Left lobe of liver (tissue), 2 donors: Measurements from ENCODE around the gene RABAC1. TPM values are rescaled to one million over a fixed set of nuclear protein-coding genes. Genes with fewer than 3 reads are reported as not detected.
A peak's percentile ranks its signal among the peaks of the same experiment; 100 is the strongest.

Source experiments
- ATAC-seq: fragments of 200-7000 bp; cut with Tn5 transposase; one replicate; pipeline ENCODE4 v1.9.1; 2020; ENCODE audit warnings: mild to moderate bottlenecking, moderate library complexity
- DNase-seq: peaks from one replicate; pipeline ENCODE4 v3.0.0-alpha.2; 2020; ENCODE audit warnings: low spot score
- total RNA-seq: library from RNA; stranded (reverse); gene quantifications from one replicate; pipeline ENCODE4 v1.2.1, GENCODE V29; 2021
- donor health status: DM: no; HTN: no; CAD: no; lungs with moderate emphysema.
- donor health status: DM: no; HTN: yes; CAD: no.

Gene RABAC1
- total RNA-seq, 1 donor from 2014 or later, result 106 TPM

DNA sequence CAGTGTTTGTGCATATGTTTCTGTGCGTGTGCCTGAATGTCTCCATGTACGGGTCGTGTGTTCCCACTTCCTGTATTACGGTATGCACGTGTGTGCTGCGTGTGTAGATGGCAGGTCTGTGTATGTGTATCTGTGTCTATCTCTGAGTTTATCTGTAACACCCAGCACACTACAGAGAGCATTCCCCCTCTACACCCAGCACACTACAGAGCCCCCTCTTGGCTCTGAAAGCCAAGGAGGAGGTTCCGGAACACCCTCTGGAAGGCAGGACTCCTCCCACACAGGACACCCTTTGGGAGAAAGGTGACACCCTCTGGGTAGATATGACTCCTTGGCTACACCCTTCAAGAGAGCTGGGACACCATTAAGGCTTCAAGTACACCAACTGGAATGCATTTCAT is 28.8 kb downstream of the RABAC1 start:
- DNase-seq (no peak), ATAC-seq (no peak)

DNA sequence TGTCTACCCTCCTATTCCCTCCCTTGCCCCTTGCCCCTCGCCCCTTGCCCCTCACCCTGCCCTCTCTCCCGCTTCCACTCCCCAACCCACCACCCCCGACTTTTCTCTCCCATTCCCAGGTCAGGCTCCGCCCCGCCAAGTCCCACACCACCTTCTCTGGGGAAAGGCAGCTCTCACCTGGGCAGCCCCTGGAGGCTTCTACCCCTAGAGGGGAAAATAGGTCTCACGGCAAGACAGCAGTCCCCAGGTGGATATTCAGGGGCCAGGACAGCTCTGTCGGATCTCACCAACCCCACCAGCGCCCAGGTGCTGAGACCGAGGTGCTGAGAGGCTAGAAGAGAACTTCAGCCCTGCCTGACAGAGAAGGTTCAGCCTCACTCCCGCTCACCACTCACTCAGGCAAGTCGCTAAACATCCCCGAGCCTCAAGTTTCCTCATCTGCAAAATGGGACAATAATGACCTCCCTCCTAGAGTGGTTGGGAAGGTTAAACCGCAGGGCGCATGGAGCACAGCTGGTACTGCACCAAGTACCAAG is 29.5 kb downstream of the RABAC1 start:
- DNase-seq (no peak), ATAC-seq (no peak)

DNA sequence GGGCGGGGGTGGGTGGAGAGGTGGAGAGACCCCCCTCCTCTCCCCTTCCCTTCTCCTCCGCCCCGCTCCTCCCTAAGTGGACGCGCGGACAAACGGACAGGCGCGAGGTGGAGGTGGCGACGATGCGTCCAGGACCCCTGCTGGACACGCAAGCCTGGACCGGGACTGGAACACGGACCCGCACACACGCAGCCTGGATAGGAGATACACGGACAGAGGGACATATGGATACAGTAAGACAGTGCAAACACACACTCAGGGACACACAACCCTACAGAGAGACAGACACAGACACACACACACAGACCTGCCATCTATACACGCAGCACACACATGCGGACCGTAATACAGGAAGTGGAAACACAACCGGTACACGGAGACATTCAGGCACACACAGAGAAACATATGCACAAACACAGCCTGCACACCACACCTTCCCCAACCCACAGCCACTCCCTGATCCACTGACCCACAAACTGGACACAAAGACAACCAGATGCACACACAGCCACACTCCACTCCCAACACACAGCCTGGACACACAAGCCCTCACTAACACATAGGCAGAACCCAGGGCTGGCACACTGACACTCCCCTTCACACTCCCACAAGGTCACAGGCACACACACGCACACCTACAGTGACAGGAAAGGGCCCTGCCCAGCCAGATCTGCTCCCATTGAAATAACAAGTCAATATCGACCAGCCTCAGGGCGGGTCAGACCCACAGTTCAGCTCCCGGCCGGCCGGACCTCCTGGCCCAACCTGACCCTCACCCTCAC is 30.2 kb downstream of the RABAC1 start:
- ATAC-seq, result peak; percentile 59
- no peak for DNase-seq

DNA sequence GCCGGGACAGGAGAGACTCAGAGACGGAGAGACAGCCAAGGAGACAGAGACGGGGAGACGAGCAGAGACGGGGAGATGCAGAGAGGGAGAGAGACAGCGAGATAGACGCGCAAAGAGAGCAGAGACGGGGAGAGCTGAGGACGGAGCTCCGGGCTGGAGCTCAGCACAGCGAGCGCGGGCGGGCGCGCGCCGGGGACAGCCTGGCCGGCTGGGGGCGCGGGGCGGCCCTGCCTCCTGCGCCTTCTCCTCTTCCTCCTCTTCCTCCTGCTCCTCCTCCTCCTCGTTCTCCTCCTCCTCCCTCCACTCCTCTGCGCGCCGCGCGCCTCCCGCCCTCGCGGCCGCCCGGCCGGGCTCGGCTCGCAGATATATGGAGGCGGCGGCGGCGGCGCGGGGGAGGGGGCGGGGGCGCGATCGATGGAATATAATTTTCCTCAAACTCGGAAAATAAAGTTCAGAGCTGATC is 30.9 kb downstream of the RABAC1 start, which contains the start of gene ERFL:
TSS of gene ERFL (minus strand) at position 229 of the 463 bp plus-strand sequence. CDS start 15,530 bp downstream, outside the sequence.
- ATAC-seq (peak; percentile 12), DNase-seq (no peak)

DNA sequence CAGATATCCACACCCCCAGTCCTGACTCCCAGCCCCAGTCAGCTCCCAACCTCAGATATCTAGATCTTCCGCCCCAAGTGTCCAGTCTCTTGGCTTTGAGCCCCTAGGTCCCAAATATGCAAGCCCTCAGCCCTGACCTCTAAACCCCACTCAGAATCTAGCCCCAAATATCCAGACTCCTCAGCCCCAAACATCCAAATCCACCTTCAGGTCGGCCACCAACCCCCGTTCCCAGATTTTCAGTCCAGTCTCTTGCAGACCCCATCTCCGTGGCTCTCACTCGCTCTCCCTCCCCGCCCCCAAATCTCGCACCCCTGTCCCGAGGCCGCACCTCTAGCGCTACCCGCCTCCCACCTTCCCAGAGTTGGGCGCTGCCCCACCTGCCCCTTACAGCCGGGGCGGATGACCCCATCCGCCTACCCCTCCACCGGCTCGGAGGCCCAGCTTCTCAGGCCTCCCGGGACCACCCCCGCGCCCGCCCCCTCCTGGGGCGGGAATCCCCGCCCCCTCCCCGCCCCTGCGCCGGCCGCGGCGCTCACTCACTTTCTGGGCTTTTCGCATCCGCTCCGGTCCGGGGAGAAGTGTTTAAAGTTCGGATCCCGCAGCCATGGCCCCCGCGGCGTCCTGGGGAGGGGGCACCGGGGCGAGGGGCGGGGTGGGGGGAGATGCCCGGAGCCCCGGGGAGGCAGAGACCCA is 31.5 kb downstream of the RABAC1 start:
- ATAC-seq, result no peak
- no peak for DNase-seq

DNA sequence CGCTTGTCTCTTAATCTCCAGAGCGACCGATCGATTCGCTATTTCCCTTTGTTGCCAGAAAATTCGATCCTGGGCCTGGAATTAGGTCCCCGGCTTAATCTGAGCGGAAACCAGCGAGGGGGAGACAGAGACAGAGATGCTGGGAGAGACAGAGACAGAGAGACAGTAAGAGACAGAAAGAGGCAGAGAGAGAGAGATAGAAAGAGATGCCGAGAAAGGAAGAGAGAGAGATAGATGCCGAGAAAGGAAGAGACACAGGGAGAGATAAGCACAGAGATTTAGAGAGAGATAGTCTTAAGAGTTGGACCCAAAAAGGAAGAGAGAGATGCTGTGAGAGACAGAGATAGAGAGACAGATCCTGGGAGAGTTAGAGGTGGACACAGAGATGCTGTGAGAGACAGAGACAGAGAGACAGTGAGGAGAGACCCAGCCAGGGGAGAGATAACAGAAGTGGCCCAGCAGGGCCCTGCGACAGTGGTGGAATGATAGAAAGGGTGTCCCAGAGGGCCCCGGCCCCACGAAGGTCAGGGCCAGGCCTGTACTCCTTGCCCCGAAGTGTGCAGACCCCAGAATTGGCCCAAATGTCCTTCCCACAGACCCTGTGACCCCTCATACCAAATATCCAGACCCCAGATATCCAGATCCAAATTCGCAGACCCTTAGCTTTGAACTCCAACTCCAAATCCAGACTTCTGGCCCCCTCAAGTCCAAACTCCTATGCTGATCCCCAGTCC is 32.2 kb downstream of the RABAC1 start:
- DNase-seq (no peak), ATAC-seq (no peak)

DNA sequence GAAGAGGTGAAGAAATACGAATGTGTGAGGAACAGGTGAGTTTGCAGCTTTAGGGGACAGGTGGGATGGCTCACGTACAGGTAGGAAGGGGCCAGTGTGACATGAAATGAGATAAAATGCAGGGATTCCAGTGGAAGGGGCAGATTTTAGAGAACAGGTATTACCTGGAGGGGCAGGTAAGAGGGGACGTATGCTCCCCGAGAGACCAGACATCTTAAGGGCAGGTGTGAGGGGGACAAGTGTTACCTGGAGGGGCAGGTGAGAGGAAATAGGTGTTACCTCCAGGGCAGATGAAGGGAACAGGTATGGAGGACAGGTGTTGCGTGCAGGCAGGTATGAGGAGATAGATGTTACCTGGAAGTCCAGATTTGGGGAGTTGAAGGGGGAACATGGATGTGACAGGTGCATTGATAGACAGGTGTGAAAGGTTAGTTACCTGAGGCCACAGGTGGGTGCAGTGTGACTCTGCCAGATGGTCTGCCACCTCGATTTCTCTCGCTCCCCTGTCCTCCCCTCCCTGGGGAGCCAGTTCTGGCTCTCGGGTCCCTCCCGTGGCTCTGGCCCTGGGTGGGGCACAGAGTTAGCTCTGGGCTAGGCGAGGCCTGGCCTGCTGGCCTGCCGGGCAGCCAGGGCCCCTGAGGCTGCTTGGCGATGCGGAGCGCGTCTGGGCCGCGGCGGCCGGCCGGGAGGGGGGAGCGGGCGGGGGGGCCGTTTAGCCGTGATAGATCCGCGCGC is 32.9 kb downstream of the RABAC1 start:
- DNase-seq (no peak), ATAC-seq (no peak)

DNA sequence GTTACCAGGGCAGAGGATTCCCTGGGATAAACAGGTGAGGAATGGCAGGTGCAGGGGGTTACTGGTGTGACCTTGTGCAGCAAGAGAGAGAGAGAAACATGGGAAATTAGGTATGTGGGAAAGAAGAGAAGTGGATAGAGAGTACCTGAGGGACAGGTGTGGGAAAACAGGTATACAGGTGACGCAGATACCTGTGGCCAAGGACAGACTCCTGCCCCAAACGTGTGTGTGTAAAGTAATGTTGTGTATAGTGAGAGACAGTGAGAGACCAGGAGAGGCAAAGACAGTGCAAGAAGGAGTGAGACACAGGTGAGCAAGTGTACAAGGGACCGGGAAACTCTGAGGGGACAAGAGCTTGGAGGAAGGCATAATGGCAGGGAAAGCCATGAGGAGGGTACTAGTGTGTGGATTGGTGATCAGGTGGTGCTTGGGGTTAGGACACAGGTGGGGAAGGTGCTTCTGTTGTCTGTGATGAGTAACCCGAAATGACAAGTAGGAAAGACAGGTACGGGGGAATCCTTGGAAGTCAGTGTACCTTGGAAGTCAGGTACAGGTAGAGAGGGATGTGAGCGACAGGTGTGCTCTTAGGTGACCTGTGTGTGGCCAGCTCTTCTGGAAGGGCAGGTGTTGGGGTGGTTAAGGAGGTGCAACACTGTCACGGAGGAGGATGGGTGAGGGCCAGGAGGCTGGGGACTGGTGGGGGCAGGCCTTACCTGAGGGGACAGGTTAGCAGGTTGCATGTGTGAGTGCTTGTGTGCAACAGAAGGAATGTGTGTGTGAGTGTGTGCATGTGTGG is 33.7 kb downstream of the RABAC1 start:
- DNase-seq (no peak), ATAC-seq (no peak)

DNA sequence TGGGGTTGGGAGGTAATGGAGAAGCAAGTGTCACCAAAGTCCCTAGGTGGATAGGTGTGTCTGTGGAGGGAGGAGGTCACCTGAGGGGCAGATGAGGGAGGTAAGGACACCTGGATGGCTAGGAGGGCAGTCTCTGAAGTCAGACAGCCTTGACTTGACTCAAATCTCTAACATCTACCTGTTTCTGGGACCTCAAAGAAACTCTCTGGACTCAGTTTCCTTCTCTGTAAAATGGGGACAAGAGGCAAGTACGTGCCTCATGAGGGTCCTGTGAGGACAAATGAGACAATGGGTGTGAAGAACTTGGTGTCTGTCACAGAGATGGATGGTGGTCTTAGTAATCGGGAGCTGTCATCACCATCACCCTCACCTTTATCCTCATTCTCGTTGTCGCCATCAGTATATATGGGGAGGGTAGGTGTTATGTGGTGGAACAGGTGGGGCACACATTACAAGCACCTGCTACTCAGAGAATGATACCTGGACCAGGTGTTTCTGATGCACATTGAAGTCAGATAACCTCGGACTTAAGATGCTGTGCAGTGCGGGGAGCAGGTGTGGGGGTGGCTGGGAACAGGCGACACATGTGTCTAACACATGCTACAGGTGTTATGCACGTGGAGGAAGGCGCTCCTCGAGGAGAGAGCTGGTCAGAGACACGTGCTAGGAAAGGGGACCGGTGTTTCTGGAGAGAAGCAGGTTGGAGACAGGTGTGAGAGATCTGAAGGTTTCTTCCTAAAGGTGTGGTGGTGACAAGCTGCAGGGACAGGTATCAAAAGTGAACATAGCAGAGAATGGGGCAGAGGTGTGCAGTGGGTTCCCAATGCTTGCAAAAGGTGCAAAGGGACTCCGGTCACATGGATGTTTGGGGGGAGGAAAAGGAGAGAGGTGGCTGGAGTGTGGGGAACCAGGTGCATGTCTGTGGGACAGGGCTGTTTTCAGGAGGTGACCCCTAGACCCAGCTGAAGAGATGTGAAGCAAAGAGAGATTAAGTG is 34.7 kb downstream of the RABAC1 start:
- ATAC-seq, result no peak
- no peak for DNase-seq

DNA sequence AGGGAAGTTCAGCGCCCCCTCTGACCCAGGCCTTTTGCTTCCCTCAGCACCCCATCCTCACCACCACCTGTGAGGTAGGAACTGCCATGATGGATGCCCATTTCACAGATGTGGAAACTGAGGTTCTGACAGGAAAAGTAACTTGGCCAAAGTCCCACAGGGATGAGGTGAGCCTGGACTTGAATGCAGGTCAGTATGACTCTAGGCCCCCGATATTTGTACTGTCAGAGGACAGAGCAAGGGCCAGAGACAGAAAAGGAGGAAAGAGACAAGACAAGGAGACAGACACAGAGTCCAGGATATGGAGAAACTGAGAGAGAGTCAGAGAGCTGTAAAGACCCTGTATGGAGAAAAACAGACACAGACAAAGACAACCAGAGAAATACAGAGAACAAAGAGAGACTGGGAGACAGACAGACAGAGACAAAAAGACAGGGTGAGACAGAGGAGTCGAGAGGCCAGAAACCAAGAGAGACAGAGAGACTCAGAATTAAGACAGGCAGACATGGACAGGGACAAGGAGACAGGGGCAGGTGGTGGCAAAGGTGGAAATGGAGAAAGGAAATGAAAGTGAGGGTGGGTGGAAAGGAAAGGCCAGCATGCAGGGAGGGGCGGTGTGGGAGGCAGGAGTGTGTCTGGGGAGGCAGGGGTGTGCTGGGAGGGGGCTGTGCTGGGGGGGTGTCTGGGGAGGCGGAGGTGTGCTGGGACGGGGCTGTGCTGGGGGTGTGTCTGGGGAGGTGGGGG is 35.9 kb downstream of the RABAC1 start:
- DNase-seq, result no peak
- no peak for ATAC-seq

DNA sequence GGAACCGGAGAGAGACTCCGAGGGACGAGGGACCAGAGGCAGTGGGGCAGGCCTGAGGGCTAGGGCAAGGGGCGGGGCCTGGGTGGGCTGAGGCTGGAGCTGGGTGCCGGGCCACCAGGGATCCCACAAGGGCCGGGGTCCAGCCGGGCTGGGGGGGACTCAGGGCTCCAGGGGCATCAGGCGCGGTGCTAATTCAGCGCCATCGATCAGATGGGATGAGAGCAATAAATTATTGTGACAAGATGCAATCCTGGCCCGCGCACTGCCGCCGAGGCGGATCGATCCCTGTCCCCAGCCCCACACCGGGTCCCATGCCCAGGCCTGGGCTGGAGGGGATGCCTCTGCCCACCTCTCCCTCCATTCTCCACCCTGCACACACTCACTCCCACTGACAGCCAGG is 36.5 kb downstream of the RABAC1 start:
- ATAC-seq, result no peak

DNA sequence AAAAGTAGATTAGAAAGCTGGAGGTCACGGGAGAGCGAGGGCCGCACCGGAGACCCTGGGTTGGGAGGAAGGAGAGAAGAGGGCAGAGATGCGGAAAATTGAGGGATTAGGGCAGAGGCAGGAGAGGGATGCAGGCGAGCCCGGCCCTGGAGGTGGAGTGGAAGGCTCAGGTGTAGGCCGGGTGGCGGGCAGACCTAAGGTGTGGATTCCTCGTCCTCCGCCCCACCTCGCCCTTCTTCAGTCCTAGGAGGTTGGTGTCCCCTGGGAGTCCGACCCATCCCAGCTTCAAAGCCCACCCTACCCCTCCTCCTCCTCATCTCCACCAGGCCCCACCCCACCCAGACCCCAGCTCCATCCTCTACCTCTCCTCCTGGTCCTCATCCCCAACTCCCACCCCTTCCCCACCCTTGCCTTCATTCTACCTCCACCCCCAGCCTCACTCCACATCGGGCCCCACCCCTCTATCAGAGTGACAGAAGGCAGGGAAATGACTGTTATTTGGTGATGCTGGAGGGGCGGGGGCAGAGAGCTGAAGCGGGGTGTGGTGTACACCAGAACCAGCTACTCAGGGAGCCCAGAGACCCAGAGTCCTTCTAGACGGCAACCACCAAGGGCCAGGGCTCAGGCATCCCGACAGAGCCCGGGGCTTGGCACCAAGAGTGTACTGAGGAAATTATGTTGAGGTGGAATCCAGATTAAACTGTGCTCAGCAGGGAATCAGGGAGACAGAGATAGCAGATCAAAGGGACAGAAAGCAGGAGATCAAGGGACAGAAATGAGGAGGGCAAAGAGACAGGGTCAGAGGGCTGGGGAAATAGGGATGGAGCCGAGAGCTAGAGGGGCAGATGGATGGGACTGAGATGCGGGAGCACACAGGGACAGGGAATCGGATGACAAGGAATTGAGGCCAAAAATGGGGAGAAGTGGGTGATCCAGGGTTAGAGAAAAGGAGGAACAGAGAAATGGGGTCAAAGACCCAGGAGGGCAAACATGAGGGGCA is 37.2 kb downstream of the RABAC1 start:
- no peak for DNase-seq
- ATAC-seq, result no peak

More for the DNA sequence above, 36.5 kb downstream of the RABAC1 start:
- DNase-seq, result no peak

DNA sequence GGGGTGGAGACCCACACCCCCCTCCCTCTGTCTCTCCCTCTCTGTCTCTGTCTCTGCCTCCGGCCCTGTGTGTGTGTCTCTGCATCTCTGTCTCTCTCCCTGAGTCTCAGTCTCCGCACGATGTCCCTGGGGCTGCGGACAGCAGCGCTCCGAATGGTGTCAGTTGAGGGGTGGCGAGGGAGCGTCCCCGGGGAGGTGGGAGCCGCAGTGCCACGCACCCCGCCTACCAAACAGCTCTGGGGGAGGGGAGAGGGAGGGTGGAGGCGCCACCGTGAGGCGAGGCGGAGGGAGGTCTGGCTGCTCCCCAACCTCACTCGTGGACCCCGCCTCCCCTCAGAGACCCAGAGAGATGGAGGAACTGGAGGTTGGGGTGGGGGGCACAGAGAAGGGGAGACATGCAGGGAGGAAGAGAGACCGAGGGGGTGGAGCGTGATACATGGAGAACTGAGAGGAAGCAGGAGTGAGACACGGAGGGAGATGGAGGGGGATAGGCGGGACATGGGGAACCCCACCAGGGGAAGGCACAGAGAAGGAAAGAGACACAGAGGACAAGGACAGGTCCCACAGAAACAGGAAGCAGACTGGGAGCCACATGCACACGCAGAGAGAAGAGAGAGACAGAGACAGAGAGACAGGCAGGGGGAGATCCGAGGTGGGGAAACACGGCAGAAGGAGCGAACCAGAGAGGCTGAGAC is 38.1 kb downstream of the RABAC1 start:
- no peak for DNase-seq

DNA sequence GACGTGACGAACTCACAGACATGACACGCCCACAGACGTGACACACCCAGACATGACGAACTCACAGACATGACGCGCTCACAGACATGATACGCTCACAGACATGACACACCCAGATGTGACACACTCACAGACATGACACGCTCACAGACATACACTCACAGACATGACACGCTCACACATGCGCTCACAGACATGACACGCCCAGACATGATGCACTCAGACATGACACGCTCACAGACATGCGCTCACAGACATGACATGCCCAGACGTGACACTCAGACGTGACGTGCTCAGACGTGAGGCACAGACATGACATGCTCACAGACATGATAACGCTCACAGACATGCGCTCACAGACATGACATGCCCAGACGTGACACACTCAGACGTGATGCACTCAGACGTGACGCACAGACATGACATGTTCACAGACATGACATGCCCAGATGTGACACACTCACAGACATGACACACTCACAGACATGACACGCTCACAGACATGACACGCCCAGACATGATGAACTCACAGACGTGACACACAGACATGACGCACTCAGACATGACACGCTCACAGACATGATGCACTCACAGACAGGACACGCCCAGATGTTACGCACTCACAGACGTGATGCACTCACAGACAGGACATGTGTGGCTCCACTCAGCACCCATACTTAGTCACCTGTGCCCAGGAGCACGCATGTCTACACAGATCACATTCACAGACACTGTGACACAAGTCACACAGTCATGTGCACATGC is 39.0 kb downstream of the RABAC1 start:
- DNase-seq (no peak), ATAC-seq (no peak)

More for the DNA sequence above, 38.1 kb downstream of the RABAC1 start:
- ATAC-seq, result no peak

DNA sequence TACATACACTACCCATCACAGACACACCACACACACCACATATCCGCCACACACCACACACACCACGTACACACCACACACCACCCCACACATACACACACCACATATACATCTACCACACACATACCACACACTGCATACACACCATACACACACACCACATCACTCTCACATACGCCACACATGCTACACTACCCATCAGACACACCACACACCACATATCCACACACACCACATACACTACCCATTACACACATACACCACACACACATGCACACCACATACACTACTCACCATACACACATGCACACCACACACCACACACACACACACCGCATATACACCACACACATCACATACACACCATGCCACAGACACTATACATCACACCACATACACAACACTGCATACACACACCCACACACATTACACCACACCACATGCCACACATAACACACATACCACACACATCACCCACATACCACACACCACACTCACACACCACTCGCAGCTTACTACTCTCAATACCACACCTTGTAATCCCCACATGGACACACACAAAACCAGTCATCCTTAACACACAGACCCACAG is 40.4 kb downstream of the RABAC1 start:
- ATAC-seq (no peak), DNase-seq (no peak)
